ENCODE measurements around the gene DHRS12.

DNA sequence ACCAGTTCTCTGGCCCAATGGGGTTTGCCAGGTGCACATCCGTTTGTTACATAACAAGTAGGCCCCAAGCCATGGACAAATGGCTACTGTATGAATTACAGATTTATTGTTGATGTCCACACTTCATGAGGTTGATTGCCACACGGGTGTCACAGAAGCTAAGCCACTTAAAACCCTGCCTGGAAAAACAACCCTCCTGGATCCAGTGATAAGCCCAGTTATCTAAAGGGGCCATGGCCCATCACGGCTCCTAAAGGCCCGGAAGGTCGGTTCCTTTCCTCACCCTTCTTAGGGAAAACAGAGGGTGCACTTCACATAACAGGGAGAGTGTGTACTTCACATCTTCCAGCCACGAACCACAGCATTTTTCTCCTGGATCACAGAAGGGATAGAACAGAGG lies 37.0 kb upstream of the DHRS12 start:
- TF ChIP-seq POLR2A (IDR thresholded peaks at IDR 0.05) (no peak), CTCF (IDR thresholded peaks at IDR 0.05) (no peak)
